ENCODE results near the gene FAXDC2.
"Not testable (repeated sequence)": the region's sequence is repeated elsewhere in the genome, so short reads cannot be mapped to it uniquely, and the experiment has no call there.

The FAXDC2 gene

GRCh38 chr5:154832804-154833203 is 17.6 kb downstream of the FAXDC2 start:
- in situ Hi-C loops (cut with MboI; ENCODE audit: low sequenced_read_pairs) = not testable (repeated sequence)

- in situ Hi-C loops (cut with MboI; ENCODE audit: low sequenced_read_pairs) = no loop called here
Measured at GRCh38 chr5:154831451-154831850, 19.0 kb downstream of the FAXDC2 start.

DNA sequence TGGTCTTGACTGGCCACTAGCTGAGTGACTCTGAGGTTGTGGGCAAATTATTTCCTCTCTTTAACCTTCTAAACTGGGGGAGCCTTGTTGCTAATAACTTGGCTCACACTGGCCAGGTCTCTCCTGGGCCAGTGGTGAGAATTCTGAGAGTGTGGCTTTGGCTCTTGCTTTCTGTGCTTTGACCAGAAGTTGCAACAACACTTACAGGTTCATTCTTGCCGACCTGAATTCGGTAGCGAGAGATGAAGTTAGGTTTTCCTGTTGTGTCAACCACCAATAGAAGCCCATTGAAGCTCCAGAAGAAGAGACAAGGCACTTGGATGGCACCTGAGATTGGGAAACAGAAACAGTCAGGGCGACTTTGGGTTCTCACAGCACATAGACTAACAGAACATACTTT is 19.8 kb downstream of the FAXDC2 start:
- in situ Hi-C loops (cut with MboI; ENCODE audit: low sequenced_read_pairs) = no loop called here

- in situ Hi-C loops (cut with MboI; ENCODE audit: low sequenced_read_pairs) = no loop called here
Measured at GRCh38 chr5:154830219-154830595, 20.2 kb downstream of the FAXDC2 start.

DNA sequence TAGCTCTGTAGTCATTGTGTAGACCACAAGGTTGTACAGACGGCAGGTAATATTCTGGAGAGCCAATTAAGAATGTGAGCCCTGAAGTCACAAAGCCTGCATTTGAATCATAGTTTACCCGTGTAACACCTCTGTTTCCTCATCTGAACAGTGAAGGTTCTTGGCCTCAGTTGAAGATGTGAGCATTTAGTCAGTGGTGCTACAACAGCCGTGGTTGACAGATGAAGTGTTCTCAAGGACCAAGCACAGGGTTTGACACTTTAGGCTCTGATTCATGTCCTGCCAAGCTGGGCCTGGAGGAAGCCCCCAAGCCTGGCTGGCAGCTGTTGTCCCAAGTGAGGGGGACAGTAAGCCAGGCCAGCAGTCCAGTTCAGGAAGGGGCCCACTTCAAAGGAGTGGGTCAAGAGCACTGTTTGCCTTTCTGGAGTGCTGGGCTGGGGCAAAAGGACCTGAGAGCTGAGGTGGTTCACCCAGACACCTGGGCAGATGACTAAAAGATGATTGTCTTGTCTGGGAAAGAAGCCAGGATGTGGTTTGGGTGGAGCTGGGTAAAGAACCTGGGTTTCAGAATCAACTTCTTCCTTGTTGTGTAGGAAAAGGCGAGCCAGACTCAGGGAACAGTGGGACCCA is 20.7 kb downstream of the FAXDC2 start:
- in situ Hi-C loops (cut with MboI; ENCODE audit: low sequenced_read_pairs) = no loop called here

GRCh38 chr5:154829181-154829588 is 21.2 kb downstream of the FAXDC2 start:
- in situ Hi-C loops (cut with MboI; ENCODE audit: low sequenced_read_pairs) = no loop called here

DNA sequence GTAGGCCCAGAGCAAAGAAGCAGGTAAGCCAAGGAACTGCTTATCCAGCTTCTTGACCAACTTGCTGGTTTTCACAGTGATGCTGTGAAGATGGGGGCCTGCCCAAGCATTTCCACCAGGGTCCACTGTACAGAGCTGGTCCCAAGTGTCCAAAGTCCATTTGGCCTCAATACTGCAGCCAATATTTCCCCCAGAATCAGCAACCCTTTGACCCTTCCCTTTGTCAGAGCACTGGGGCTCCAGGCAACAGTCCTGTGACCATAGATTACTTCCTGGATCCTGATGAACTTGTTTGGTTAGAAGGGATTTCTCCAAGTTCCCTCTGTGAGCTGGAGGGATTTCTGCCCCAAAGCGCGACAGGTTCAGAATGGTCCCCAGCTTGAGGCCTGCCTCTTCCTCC is 26.3 kb downstream of the FAXDC2 start:
- in situ Hi-C loops (cut with MboI; ENCODE audit: low sequenced_read_pairs) = no loop called here

DNA sequence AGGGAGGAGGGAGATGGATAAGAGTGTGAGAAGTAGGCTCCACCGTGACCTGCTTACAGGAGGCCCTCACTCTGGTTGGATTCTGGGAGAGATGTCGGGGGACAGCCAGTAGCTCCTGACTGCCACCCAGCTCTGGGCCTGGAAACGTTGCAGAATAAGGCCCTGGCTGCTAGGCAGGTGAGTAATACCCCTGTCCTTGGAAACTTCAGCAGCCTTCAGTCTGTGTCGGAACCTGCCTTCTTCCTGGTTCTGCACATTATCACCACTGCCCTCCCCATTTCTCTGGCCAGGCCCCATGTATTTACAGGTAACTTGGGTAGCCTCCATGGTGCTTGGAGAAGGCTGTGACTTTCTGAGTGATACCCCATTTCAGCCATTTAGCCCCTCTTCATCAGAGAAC is 26.8 kb downstream of the FAXDC2 start:
- in situ Hi-C loops (cut with MboI; ENCODE audit: low sequenced_read_pairs) = no loop called here

DNA sequence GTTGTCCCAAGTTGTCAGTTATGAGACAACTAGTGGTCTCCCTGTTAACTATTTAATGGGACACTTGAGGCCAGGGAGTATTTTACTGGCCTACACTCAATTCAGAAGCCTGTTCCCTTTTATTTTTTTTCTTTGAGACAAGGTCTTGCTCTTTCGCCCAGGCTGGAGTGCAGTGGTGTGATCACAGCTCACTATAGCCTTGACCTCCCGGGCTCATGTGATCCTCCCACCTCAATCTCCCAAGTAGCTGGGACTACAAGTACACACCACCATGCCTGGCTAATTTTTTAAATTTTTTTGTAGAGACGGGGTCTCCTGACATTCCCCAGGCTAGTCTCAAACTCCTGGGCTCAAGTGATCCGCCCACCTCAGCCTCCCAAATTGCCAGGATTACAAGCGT is 27.5 kb downstream of the FAXDC2 start:
- in situ Hi-C loops (cut with MboI; ENCODE audit: low sequenced_read_pairs) = not testable (repeated sequence)

- in situ Hi-C loops (cut with MboI; ENCODE audit: low sequenced_read_pairs) = no loop called here
Measured at GRCh38 chr5:154820383-154820782, 30.0 kb downstream of the FAXDC2 start.

GRCh38 chr5:154819546-154819945 is 30.9 kb downstream of the FAXDC2 start:
- in situ Hi-C loops (cut with MboI; ENCODE audit: low sequenced_read_pairs) = no loop called here

DNA sequence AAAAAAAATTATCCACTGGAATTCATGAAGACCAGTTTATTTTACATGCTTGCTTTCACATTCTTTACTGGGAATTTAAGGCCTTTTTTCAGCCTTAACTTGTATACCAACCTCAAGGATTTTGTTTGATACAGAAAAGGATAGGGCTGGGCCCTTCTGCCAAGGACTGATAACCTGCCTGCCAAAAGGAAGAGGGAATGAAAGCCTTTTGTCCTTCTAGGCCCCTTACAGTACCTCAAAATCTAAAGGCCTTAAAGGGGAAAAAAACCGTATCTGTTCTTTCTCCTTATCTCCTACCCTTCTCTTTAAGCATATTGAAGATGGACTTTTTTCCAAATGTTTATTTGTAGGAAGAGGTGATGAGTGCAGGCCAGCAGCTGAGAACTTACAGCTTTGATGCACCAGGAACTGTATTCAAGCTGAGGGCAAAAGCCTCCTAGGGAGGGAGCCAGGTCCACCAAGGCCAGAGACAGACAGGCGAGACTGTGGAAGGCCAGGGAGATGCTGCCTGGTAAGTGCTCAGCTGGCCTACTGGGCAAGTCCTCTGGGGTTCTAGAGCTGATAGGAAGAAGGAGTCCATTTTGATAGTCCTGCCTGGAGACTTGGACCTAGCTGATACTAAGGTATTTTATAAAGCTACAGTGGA is 31.8 kb downstream of the FAXDC2 start:
- in situ Hi-C loops (cut with MboI; ENCODE audit: low sequenced_read_pairs) = no loop called here

DNA sequence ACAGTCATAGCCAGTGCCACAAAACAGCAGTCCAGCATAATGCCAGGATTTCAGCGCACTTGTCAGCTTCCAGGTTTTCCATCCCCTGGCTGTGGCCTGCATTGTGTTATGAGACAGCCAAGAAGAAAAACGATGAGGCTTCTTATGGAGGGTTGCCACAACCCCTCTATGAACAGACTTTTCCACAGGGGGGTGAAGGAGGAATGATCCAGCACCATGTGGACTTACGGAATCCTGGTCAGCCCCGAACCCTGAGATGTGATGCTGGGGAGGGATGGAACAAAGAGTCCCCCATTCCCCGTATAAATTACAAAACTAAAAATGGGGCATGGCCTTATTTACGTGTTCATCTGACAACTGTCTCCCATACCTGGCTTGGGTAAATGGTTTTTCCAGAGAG is 32.6 kb downstream of the FAXDC2 start:
- in situ Hi-C loops (cut with MboI; ENCODE audit: low sequenced_read_pairs) = no loop called here

- in situ Hi-C loops (cut with MboI; ENCODE audit: low sequenced_read_pairs) = no loop called here
Measured at GRCh38 chr5:154816891-154817492, 33.4 kb downstream of the FAXDC2 start.

DNA sequence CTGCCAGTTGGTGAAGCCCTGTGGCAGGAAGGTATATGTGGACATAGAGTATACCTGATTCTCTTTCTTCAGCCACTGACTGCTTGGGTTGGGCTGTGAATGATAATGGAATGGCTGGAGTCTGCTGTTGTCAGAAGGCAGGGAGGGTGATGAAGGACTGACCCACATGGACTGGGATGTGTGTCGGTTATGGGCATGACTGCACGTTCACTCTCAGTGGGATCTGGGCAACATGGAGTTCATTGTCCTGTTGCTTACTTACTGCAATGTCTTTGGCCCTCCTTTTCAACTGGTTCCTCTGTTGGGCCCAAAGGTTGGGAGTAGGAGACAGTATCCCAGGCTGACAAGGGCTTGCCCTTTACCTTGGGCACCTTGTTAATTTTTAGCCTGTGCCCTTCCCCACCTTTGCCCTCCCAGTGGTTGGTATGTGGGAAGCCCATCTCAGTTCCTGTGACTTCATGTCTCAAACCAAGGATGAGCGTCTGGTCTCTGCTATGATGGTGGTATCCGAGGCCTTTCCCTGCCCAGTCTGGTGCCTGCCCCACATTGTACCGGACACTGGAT is 34.6 kb downstream of the FAXDC2 start:
- in situ Hi-C loops (cut with MboI; ENCODE audit: low sequenced_read_pairs) = no loop called here

GRCh38 chr5:154815025-154815424 is 35.4 kb downstream of the FAXDC2 start:
- in situ Hi-C loops (cut with MboI; ENCODE audit: low sequenced_read_pairs) = no loop called here

DNA sequence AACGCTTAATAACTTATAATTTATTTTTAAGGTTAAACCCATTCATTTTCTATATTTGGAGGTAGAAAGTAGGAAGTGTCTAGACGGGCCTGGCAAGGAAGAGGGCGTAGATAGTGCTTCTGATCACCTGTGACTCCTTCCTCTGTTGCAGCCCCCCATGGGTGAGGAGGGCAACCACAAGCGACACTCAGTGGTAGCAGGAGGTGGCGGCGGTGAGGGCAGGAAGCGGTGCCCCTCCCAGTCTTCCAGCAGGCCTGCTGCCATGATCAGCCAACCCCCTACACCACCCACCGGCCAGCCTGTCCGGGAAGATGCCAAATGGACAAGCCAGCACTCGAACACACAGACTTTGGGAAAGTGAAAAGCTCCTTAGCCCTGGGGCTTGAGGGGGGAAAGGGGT is 36.7 kb downstream of the FAXDC2 start:
- in situ Hi-C loops (cut with MboI; ENCODE audit: low sequenced_read_pairs) = no loop called here

- in situ Hi-C loops (cut with MboI; ENCODE audit: low sequenced_read_pairs) = no loop called here
Measured at GRCh38 chr5:154813158-154813557, 37.2 kb downstream of the FAXDC2 start.

- in situ Hi-C loops (cut with MboI; ENCODE audit: low sequenced_read_pairs) = no loop called here
Measured at GRCh38 chr5:154811653-154812465, 38.5 kb downstream of the FAXDC2 start.

- in situ Hi-C loops (cut with MboI; ENCODE audit: low sequenced_read_pairs) = no loop called here
Measured at GRCh38 chr5:154811239-154811638, 39.2 kb downstream of the FAXDC2 start.

DNA sequence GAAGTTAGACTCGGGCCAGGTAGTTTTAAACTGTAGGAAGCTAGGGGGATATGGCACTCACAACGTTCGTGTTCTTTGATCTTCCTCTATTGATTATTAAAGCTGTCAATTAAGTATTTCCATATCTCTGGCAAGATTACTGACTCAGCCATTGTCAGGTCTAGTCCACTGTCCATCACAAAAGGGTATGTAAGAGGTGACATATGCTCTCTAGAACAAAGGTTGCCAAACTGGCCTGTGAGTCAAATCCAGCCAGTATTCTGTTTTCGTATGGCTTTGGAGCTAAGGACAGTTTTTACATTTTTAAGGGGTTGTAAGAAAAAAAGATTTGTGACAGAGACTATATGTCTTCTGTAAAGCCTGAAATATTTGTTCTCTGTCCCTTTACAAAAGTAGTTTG is 44.2 kb downstream of the FAXDC2 start:
- in situ Hi-C loops (cut with MboI; ENCODE audit: low sequenced_read_pairs) = no loop called here
